HCT116 (cell line): Measurements from ENCODE around the gene APH1B. TPM values are rescaled to one million over a fixed set of nuclear protein-coding genes. Genes with fewer than 3 reads are reported as not detected.

Experiments used
- ATAC-seq: fragments of 200-7000 bp; cut with Tn5 transposase; 2 replicates; pipeline ENCODE4 v1.9.1; 2020; ENCODE audit warnings: mild to moderate bottlenecking, moderate library complexity
- BruUV-seq: library from RNA; stranded (reverse); fragments of 400-500 nt; replicated peaks from 2 replicates; lab custom pipeline; 2021; lab: Mats Ljungman, UMichigan
- CTCF ChIA-PET: fragments of 300-600 bp; sonication (Branson Sonifier 250); formaldehyde crosslinking; loops from one replicate; lab custom pipeline; 2021; ENCODE audit warnings: antibody characterized with exemption; lab: Charles Lee
- POLR2A ChIA-PET: fragments of 300-600, 350-600 bp; sonication (Branson Sonifier 250); formaldehyde crosslinking; loops from one replicate; lab custom pipeline; 2021; ENCODE audit warnings: antibody characterized with exemption; lab: Charles Lee
- RAD21 ChIA-PET, 2 experiments: fragments of 300-600 bp; sonication (Branson Sonifier 250); formaldehyde crosslinking; loops; one replicate each; lab custom pipeline; 2023; ENCODE audit warnings: low total read pairs in 2 of 2; ENCODE audit not compliant: uncharacterized antibody in 2 of 2, unreplicated experiment in 2 of 2, low non-redundant PET in 1 of 2; lab: Charles Lee
- DNase-seq: peaks from one replicate; pipeline ENCODE4 v3.0.0-alpha.2; 2010; ENCODE audit warnings: low read depth, low spot score
- H2AFZ ChIP-seq: fragments of 200-600 bp; shearing (Covaris generic), sonication (generic); 2 replicates; pipeline ENCODE4 v1.6.1; 2017; ENCODE audit warnings: low read depth, mixed run types, mixed read lengths, antibody characterized with exemption, low read length; ENCODE audit not compliant: poor library complexity, severe bottlenecking
- H3K27ac ChIP-seq: 2 replicates; pipeline ENCODE4 v1.5.1; 2012; ENCODE audit warnings: low read depth, low read length
- H3K27me3 ChIP-seq: fragments of 200-600 bp; sonication (generic); 2 replicates; pipeline ENCODE4 v1.6.1; 2016; ENCODE audit warnings: mixed run types, low read length, mixed read lengths; ENCODE audit not compliant: insufficient read depth
- H3K36me3 ChIP-seq, 2 experiments: fragments of 200-500 bp in 1 of 2; fragments of 200-600 bp in 1 of 2; sonication (Bioruptor generic) in 1 of 2; sonication (generic) in 1 of 2; 2 replicates each; pipeline versions ENCODE4 v1.5.1 to v1.6.1; 2014 to 2016; ENCODE audit warnings: low read length in 2 of 2, inconsistent platforms in 1 of 2, mixed read lengths in 1 of 2, mixed run types in 1 of 2; ENCODE audit not compliant: insufficient read depth in 2 of 2, control insufficient read depth in 1 of 2
- H3K4me1 ChIP-seq, 2 experiments: fragments of 200-600 bp in 1 of 2; sonication (generic) in 1 of 2; 2 replicates each; pipeline versions ENCODE4 v1.5.1 to v1.6.1; 2012 to 2017; ENCODE audit warnings: low read length in 2 of 2, inconsistent platforms in 1 of 2, mild to moderate bottlenecking in 1 of 2, mixed read lengths in 1 of 2, mixed run types in 1 of 2, moderate library complexity in 1 of 2; ENCODE audit not compliant: insufficient read depth in 2 of 2, control insufficient read depth in 1 of 2
- H3K4me2 ChIP-seq: fragments of 200-600 bp; sonication (generic); 2 replicates; pipeline ENCODE4 v1.6.1; 2017; ENCODE audit warnings: mixed run types, low read length, mixed read lengths
- H3K4me3 ChIP-seq, 2 experiments: fragments of 200-600 bp in 1 of 2; sonication (generic) in 1 of 2; replicated peaks in 1 of 2; 2 replicates each; pipeline ENCODE4 v1.5.1; 2011 to 2016; ENCODE audit warnings: low read length in 2 of 2, control low read depth in 1 of 2, low read depth in 1 of 2, mild to moderate bottlenecking in 1 of 2, mixed read lengths in 1 of 2, mixed run types in 1 of 2
- H3K79me2 ChIP-seq: fragments of 200-600 bp; sonication (generic); 2 replicates; pipeline ENCODE4 v1.6.1; 2017; ENCODE audit warnings: mild to moderate bottlenecking, mixed run types, low read length, moderate library complexity, mixed read lengths; ENCODE audit not compliant: insufficient read depth
- H3K9ac ChIP-seq: fragments of 200-600 bp; sonication (generic); 2 replicates; pipeline ENCODE4 v1.6.1; 2016; ENCODE audit warnings: low read length, mixed read lengths
- H3K9me2 ChIP-seq: fragments of 200-600 bp; sonication (generic), shearing (Covaris generic); 2 replicates; pipeline ENCODE4 v1.6.1; 2017; ENCODE audit warnings: mixed run types, mild to moderate bottlenecking, moderate library complexity; ENCODE audit not compliant: insufficient read depth
- H3K9me3 ChIP-seq, 2 experiments: fragments of 200-500 bp in 1 of 2; fragments of 200-600 bp in 1 of 2; sonication (Bioruptor generic) in 1 of 2; sonication (generic) in 1 of 2; 2 replicates each; pipeline ENCODE4 v1.6.1; 2014 to 2017; ENCODE audit warnings: low read length in 2 of 2, mixed read lengths in 2 of 2, inconsistent platforms in 1 of 2, low read depth in 1 of 2, mild to moderate bottlenecking in 1 of 2, mixed run types in 1 of 2, moderate library complexity in 1 of 2; ENCODE audit not compliant: control insufficient read depth in 1 of 2, insufficient read depth in 1 of 2
- H4K20me1 ChIP-seq: fragments of 200-600 bp; sonication (generic), shearing (Covaris generic); 2 replicates; pipeline ENCODE4 v1.6.1; 2017; ENCODE audit warnings: mixed run types, mild to moderate bottlenecking, moderate library complexity; ENCODE audit not compliant: insufficient read depth
- CBX3 ChIP-seq: IDR thresholded peaks from 2 replicates; pipeline ENCODE4 v1.6.1; 2012; ENCODE audit warnings: low read depth
- CEBPB ChIP-seq: IDR thresholded peaks from 2 replicates; pipeline ENCODE4 v1.6.1; 2012; ENCODE audit warnings: low read depth
- CTCF ChIP-seq, 3 experiments: fragments of 200-600 bp in 1 of 3; sonication (generic) in 1 of 3; IDR thresholded peaks in 2 of 3; conservative IDR thresholded peaks in 1 of 3; 2 replicates each; pipeline ENCODE4 v1.5.1; 2012 to 2017; ENCODE audit warnings: low read depth in 2 of 3, low read length in 2 of 3, antibody characterized with exemption in 1 of 3, borderline replicate concordance in 1 of 3, control low read depth in 1 of 3, mild to moderate bottlenecking in 1 of 3, mixed read lengths in 1 of 3, mixed run types in 1 of 3, moderate library complexity in 1 of 3; ENCODE audit not compliant: insufficient read depth in 1 of 3
- EGR1 ChIP-seq: IDR thresholded peaks from 2 replicates; pipeline ENCODE4 v1.6.1; 2012; ENCODE audit warnings: low read depth
- EZH2 ChIP-seq: fragments of 200-600 bp; sonication (generic); IDR thresholded peaks from 2 replicates; pipeline ENCODE4 v1.6.1; 2017; ENCODE audit warnings: antibody characterized with exemption, mixed run types
- FOSL1 ChIP-seq: IDR thresholded peaks from 2 replicates; pipeline ENCODE4 v1.6.1; 2012; ENCODE audit warnings: low read depth
- JUND ChIP-seq: IDR thresholded peaks from 2 replicates; pipeline ENCODE4 v1.6.1; 2012
- RAD21 ChIP-seq: IDR thresholded peaks from 2 replicates; pipeline ENCODE4 v1.6.1; 2012; ENCODE audit warnings: low read depth, mild to moderate bottlenecking
- SIN3A ChIP-seq: IDR thresholded peaks from 2 replicates; pipeline ENCODE4 v1.6.1; 2012; ENCODE audit warnings: low read depth
- SP1 ChIP-seq: IDR thresholded peaks from 2 replicates; pipeline ENCODE4 v1.6.1; 2012; ENCODE audit warnings: low read depth
- SRF ChIP-seq: IDR thresholded peaks from 2 replicates; pipeline ENCODE4 v1.6.1; 2012; ENCODE audit warnings: low read depth
- TCF7L2 ChIP-seq: IDR thresholded peaks from 2 replicates; pipeline ENCODE4 v1.7.0; 2011; ENCODE audit warnings: borderline replicate concordance, inconsistent platforms; ENCODE audit not compliant: insufficient read depth, insufficient read length; ENCODE audit errors: extremely low read depth
- YY1 ChIP-seq: IDR thresholded peaks from 2 replicates; pipeline ENCODE4 v1.6.1; 2011; ENCODE audit warnings: low read length, low read depth, moderate library complexity, mild to moderate bottlenecking; ENCODE audit not compliant: insufficient replicate concordance; ENCODE audit errors: extremely low read depth
- ZFX ChIP-seq: fragments of 450-650 bp; IDR thresholded peaks from 2 replicates; pipeline ENCODE4 v1.6.1; 2017
- ZNF274 ChIP-seq: fragments of 200-500 bp; sonication (Bioruptor generic); IDR thresholded peaks from 2 replicates; pipeline ENCODE4 v1.6.1; 2014; ENCODE audit warnings: mild to moderate bottlenecking, low read depth, low read length, inconsistent platforms
- intact Hi-C: fragments of 100-400 bp; cut with micrococcal nuclease; formaldehyde crosslinking; loops from 2 replicates; pipeline ENCODE4 v1.10.0; 2022
- total RNA-seq: library from RNA; stranded (reverse); gene quantifications from one replicate; pipeline ENCODE4 v1.2.1, GENCODE V29; 2021; ENCODE audit not compliant: unreplicated experiment
- TF ChIP-seq, protein P1 (sequence below): IDR thresholded peaks from 2 replicates; pipeline ENCODE4 v1.6.1; 2011; ENCODE audit warnings: mild to moderate bottlenecking, low read length, moderate library complexity; ENCODE audit not compliant: insufficient replicate concordance; ENCODE audit errors: extremely low read depth

APH1B gene
- total RNA-seq, 1 experiment from 2014 or later, result 8.5 TPM

- Histone ChIP-seq H3K27ac (no peak overlapping the region), H3K79me2 (no peaks in the 10 kb centered on the region), H2AFZ (no peak overlapping the region), H3K4me1 (no peaks in the 10 kb centered on the region), H3K4me3 (no peak overlapping the region), H3K9me3 (no peaks in the 10 kb centered on the region), H4K20me1 (no peaks in the 10 kb centered on the region), H3K4me2 (no peak overlapping the region), H3K9me2 (no peaks in the 10 kb centered on the region), H3K36me3 (no peaks in the 10 kb centered on the region), H3K27me3 (0 out of 2 replicates have a peak, but pooled peaks cover 4% of the 10 kb centered on the region), H3K9ac (no peak overlapping the region)
- intact Hi-C loops, result no loop called here
- ChIA-PET RAD21 (no interaction called here), POLR2A (no interaction called here), CTCF (no interaction called here)
- no peak for DNase-seq
- ATAC-seq, result no peak
- no TSS peak for BruUV-seq
- no peak for TF ChIP-seq CBX3
- no peak for TF ChIP-seq SP1
- TF ChIP-seq EZH2, result no peak
- TF ChIP-seq, protein P1, sequence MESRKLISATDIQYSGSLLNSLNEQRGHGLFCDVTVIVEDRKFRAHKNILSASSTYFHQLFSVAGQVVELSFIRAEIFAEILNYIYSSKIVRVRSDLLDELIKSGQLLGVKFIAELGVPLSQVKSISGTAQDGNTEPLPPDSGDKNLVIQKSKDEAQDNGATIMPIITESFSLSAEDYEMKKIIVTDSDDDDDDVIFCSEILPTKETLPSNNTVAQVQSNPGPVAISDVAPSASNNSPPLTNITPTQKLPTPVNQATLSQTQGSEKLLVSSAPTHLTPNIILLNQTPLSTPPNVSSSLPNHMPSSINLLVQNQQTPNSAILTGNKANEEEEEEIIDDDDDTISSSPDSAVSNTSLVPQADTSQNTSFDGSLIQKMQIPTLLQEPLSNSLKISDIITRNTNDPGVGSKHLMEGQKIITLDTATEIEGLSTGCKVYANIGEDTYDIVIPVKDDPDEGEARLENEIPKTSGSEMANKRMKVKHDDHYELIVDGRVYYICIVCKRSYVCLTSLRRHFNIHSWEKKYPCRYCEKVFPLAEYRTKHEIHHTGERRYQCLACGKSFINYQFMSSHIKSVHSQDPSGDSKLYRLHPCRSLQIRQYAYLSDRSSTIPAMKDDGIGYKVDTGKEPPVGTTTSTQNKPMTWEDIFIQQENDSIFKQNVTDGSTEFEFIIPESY, result no peak
- TF ChIP-seq ZNF274, result no peak
- TF ChIP-seq JUND, result no peak
- TF ChIP-seq ZFX, result no peak
- no peak for TF ChIP-seq RAD21
These were observed 37.0 kb downstream of the APH1B start for GRCh38 chr15:63314409-63314808.

DNA sequence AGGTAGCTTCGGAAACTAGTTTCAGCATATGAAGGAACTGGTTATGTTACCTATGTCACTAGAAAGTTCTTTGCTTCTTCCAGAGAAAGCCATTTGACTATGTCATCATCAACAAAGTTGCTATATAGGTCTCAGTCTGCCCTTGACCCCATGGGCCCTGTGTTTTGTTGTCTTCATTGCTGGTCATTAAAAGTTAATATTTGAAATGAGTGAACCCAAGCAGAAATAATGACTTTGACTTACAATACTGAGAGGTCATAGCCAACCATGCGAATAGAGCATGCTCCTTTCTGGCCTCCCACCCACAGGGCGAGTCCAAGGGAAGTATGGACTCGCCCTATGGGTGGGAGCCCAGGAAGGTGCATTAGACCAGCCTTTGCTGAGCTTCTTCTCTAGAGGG, 40.9 kb downstream of the APH1B start:
- CTCF ChIA-PET, result no interaction called here
- DNase-seq, result no peak
- H2AFZ ChIP-seq, result no peak overlapping the region
- intact Hi-C loops, result no loop called here
- H3K79me2 ChIP-seq, result no peaks in the 10 kb centered on the region
- H3K9me2 ChIP-seq, result no peaks in the 10 kb centered on the region; the same call in 1 of the 2 replicates
- ATAC-seq, result no peak
- no peak for TF ChIP-seq TCF7L2
- TF ChIP-seq CTCF (IDR thresholded peaks at IDR 0.05 in 2 of 3, conservative IDR thresholded peaks at IDR 0.05 in 1 of 3; ENCODE audit: borderline replicate concordance in 1 of 3, insufficient read depth in 1 of 3, low read depth in 2 of 3, low read length in 2 of 3), result no peak
- no peak for TF ChIP-seq SRF
- no peak for TF ChIP-seq EGR1
- TF ChIP-seq YY1, result no peak
- TF ChIP-seq SIN3A, result no peak
- no peak for TF ChIP-seq ZFX
- no peak for TF ChIP-seq RAD21
- no peak for TF ChIP-seq JUND
- no peak for TF ChIP-seq FOSL1
- no peak for TF ChIP-seq CEBPB
- RAD21 ChIA-PET, result no interaction called here
- H3K27me3 ChIP-seq, result 0 out of 2 replicates have a peak, but pooled peaks cover 4% of the 10 kb centered on the region
- H3K36me3 ChIP-seq, result no peaks in the 10 kb centered on the region
- H3K4me2 ChIP-seq, result no peak overlapping the region
- no TSS peak for BruUV-seq
- H3K9me3 ChIP-seq, result no peaks in the 10 kb centered on the region
- H3K9ac ChIP-seq, result no peak overlapping the region
- no peaks in the 10 kb centered on the region for H4K20me1 ChIP-seq
- POLR2A ChIA-PET, result no interaction called here
- H3K4me1 ChIP-seq, result no peaks in the 10 kb centered on the region
- H3K4me3 ChIP-seq, result no peak overlapping the region
- H3K27ac ChIP-seq, result no peak overlapping the region
